ENCODE measurements around the gene CLDN6.

Gene CLDN6

GRCh38 chr16:2982402-2982801 is 35.6 kb downstream of the CLDN6 start:
- Histone ChIP-seq H3K27me3 (no peaks in the 10 kb centered on the region), H3K9me3 (no peaks in the 10 kb centered on the region), H3K4me1 (ENCODE audit: control insufficient read depth in 1 of 2, insufficient read depth in 1 of 2, low read depth in 1 of 2, low read length in 1 of 2) (peaks cover 26 to 27% of the 10 kb centered on the region in 2 experiments), H3K36me3 (no peaks in the 10 kb centered on the region), H3K27ac (no peak overlapping the region), H3K4me3 (ENCODE audit: low read depth in 1 of 2, low read length in 1 of 2) (no peak overlapping the region)
- no peak for TF ChIP-seq CTCF (IDR thresholded peaks at IDR 0.05)

GRCh38 chr16:2981899-2982250 is 36.1 kb downstream of the CLDN6 start:
- no peak for TF ChIP-seq CTCF (IDR thresholded peaks at IDR 0.05)
- Histone ChIP-seq H3K4me1 (ENCODE audit: control insufficient read depth in 1 of 2, insufficient read depth in 1 of 2, low read depth in 1 of 2, low read length in 1 of 2) (peaks cover 26 to 27% of the 10 kb centered on the region in 2 experiments), H3K9me3 (no peaks in the 10 kb centered on the region), H3K27ac (no peak overlapping the region), H3K27me3 (no peaks in the 10 kb centered on the region), H3K36me3 (no peaks in the 10 kb centered on the region), H3K4me3 (ENCODE audit: low read depth in 1 of 2, low read length in 1 of 2) (no peak overlapping the region)

GRCh38 chr16:2981177-2981898 is 36.6 kb downstream of the CLDN6 start:
- Histone ChIP-seq H3K27ac (no peak overlapping the region), H3K9me3 (no peaks in the 10 kb centered on the region), H3K36me3 (no peaks in the 10 kb centered on the region), H3K4me1 (ENCODE audit: control insufficient read depth in 1 of 2, insufficient read depth in 1 of 2, low read depth in 1 of 2, low read length in 1 of 2) (peaks cover 26 to 27% of the 10 kb centered on the region in 2 experiments), H3K4me3 (ENCODE audit: low read depth in 1 of 2, low read length in 1 of 2) (peak overlapping the region; percentile 90 to 95), H3K27me3 (no peaks in the 10 kb centered on the region)
- TF ChIP-seq CTCF (IDR thresholded peaks at IDR 0.05) = no peak

- Histone ChIP-seq H3K4me1 (ENCODE audit: control insufficient read depth in 1 of 2, insufficient read depth in 1 of 2, low read depth in 1 of 2, low read length in 1 of 2) (peaks cover 26 to 27% of the 10 kb centered on the region in 2 experiments), H3K9me3 (no peaks in the 10 kb centered on the region), H3K4me3 (ENCODE audit: low read depth in 1 of 2, low read length in 1 of 2) (peak within 1 kb of the TSS; percentile 90 to 95), H3K27me3 (no peaks in the 10 kb centered on the region), H3K36me3 (peaks cover 3% of the 10 kb centered on the region), H3K27ac (peak within 1 kb of the TSS; percentile 51)
- peak; percentile 13 for TF ChIP-seq CTCF (IDR thresholded peaks at IDR 0.05)
Observed at GRCh38 chr16:2980227-2981176, 37.5 kb downstream of the CLDN6 start, which contains the start of gene PKMYT1. TSS of gene PKMYT1 (minus strand) at chr16:2980446. CDS start at chr16:2979657, 789 bp downstream.

GRCh38 chr16:2979669-2980226 is 38.2 kb downstream of the CLDN6 start:
- H3K27ac ChIP-seq = no peak overlapping the region
- no peak for TF ChIP-seq CTCF (IDR thresholded peaks at IDR 0.05)
- H3K27me3 ChIP-seq = no peaks in the 10 kb centered on the region

More at GRCh38 chr16:2979669-2980226, 38.2 kb downstream of the CLDN6 start:
- Histone ChIP-seq H3K9me3 (no peaks in the 10 kb centered on the region), H3K4me3 (ENCODE audit: low read depth in 1 of 2, low read length in 1 of 2) (peak overlapping the region; percentile 90 to 95), H3K36me3 (peaks cover 10% of the 10 kb centered on the region), H3K4me1 (ENCODE audit: control insufficient read depth in 1 of 2, insufficient read depth in 1 of 2, low read depth in 1 of 2, low read length in 1 of 2) (peaks cover 26 to 27% of the 10 kb centered on the region in 2 experiments)
